Measurements from ENCODE around the gene SPIRE2.

- no peak for TF ChIP-seq CTCF (conservative IDR thresholded peaks at IDR 0.05 in 1 of 2, IDR thresholded peaks at IDR 0.05 in 1 of 2; ENCODE audit: low read depth in 1 of 2, low read length in 2 of 2)
- no peak for TF ChIP-seq EZH2 (IDR thresholded peaks at IDR 0.05; ENCODE audit: low read length, missing control alignments)
These were observed 19.0 kb downstream of the SPIRE2 start for GRCh38 chr16:89847051-89847939.

All from fibroblast of lung (primary cell).